Gastroesophageal sphincter (tissue), 4 donors: Measurements from ENCODE around the gene NCKAP5. TPM values are rescaled to one million over a fixed set of nuclear protein-coding genes. Genes with fewer than 3 reads are reported as not detected.

ENCODE experiments used
- ATAC-seq: fragments of 150-250 bp; one replicate; pipeline ENCODE4 v1.9.1; 2016; ENCODE audit warnings: mild to moderate bottlenecking, moderate library complexity
- H3K27ac ChIP-seq, 4 donors: fragments of 200-600 bp; sonication (generic) in 3 of 4; 1 replicate in 3 of 4; 2 replicates in 1 of 4; pipeline ENCODE4 v1.5.1; 2016 to 2019
- H3K27me3 ChIP-seq: fragments of 200-600 bp; sonication (generic); one replicate; pipeline ENCODE4 v1.5.1; 2019
- H3K36me3 ChIP-seq, 2 donors: fragments of 200-600 bp; sonication (generic); one replicate each; pipeline ENCODE4 v1.5.1; 2019; ENCODE audit warnings: control low read depth in 1 of 2
- H3K4me1 ChIP-seq, 3 donors: fragments of 200-600 bp; sonication (generic); 1 replicate in 2 of 3; 2 replicates in 1 of 3; pipeline ENCODE4 v1.5.1; 2016 to 2019; ENCODE audit warnings: control low read depth in 2 of 3
- H3K4me3 ChIP-seq, 2 donors: fragments of 200-600 bp; sonication (generic); one replicate each; pipeline ENCODE4 v1.5.1; 2019; ENCODE audit warnings: mild to moderate bottlenecking in 1 of 2, moderate library complexity in 1 of 2
- H3K9me3 ChIP-seq, 3 donors: fragments of 200-600 bp; sonication (generic); one replicate each; pipeline ENCODE4 v1.5.1; 2017 to 2019; ENCODE audit warnings: control low read depth in 2 of 3
- EP300 ChIP-seq: sonication (generic); formaldehyde crosslinking; IDR thresholded peaks from one replicate; pipeline ENCODE4 v1.6.1; 2017; ENCODE audit warnings: antibody characterized with exemption, mild to moderate bottlenecking
- POLR2A ChIP-seq, 2 donors: fragments of 450-650 bp; IDR thresholded peaks; one replicate each; pipeline ENCODE4 v1.6.1; 2017; ENCODE audit warnings: antibody characterized with exemption in 2 of 2, mild to moderate bottlenecking in 2 of 2, moderate library complexity in 1 of 2
- POLR2AphosphoS5 ChIP-seq: sonication (generic); formaldehyde crosslinking; IDR thresholded peaks from one replicate; pipeline ENCODE4 v1.6.1; 2017; ENCODE audit warnings: antibody characterized with exemption
- WGBS, 2 donors: methylation state at CpG; one replicate each; pipeline ENCODE4 v1.1.5; 2018; ENCODE audit warnings: low coverage in 1 of 2; 5-methylcytosine and 5-hydroxymethylcytosine counted together
- total RNA-seq, 4 donors: library from RNA; depleted of rRNA; stranded (reverse); fragments of >200 nt; gene quantifications; one replicate each; pipeline ENCODE4 v1.1.0, GENCODE V29; 2016
- TF ChIP-seq, protein P1 (sequence below), 4 experiments: fragments of 200-600 bp in 2 of 4; fragments of 450-650 bp in 2 of 4; sonication (generic) in 1 of 4; IDR thresholded peaks; one replicate each; pipeline ENCODE4 v1.5.1; 2017 to 2019; ENCODE audit warnings: antibody characterized with exemption in 4 of 4, mild to moderate bottlenecking in 2 of 4, moderate library complexity in 2 of 4

Gene NCKAP5
- total RNA-seq, 4 donors from 2014 or later, result 0.16 to 0.57 (median 0.33) TPM

DNA sequence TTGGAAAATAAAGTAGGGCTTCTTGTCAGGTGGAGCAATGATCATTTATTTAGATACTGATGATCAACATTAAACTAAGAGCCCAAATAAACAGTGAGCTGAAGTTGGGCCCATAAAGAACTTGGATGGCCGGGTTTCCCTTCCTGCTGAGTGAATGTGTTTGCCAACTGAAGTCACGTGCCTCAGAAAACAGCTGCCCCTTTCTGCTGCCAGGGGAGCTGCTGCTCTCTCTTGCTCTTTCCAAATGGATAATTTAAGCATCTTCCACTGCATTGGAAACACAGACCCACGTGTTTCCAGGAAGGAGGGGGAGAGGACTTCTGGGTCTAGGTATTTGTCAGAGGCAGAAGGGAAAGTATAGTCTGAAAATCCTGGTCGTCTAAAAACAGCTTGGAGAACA is 22.9 kb upstream of the NCKAP5 start:
- H3K4me1 ChIP-seq, result peaks cover 0 to 16% (median 6%) of the 10 kb centered on the region in 3 donors
- ATAC-seq, result peak; percentile 75

DNA sequence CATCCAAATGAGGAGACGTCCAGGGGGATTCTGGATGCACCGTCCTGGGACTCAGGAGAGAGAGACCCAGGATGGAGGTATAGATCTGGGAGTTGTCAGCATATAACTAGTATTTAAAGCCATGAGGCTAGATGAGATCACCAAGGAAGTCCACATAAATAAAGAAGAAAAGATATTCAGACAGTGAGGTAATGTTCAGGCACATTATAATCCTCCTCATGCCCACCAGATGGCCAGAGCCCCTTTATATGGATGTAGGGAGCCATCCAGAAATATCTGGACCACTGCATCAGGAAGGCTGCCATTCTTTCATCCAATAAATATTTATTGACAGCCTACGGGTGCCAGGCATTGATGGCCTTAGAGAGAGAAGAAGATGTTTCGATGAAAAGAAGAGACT is 21.2 kb upstream of the NCKAP5 start:
- WGBS, 2 donors, result 38 to 88% methylated on average over 2 to 4 of the region's 4 CpGs

More for the DNA sequence above, 22.9 kb upstream of the NCKAP5 start:
- no peak overlapping the region for H3K4me3 ChIP-seq
- no peaks in the 10 kb centered on the region for H3K9me3 ChIP-seq
- TF ChIP-seq POLR2AphosphoS5 (no peak), EP300 (no peak), POLR2A (IDR thresholded peaks at IDR 0.05) (no peak)
- TF ChIP-seq, protein P1, sequence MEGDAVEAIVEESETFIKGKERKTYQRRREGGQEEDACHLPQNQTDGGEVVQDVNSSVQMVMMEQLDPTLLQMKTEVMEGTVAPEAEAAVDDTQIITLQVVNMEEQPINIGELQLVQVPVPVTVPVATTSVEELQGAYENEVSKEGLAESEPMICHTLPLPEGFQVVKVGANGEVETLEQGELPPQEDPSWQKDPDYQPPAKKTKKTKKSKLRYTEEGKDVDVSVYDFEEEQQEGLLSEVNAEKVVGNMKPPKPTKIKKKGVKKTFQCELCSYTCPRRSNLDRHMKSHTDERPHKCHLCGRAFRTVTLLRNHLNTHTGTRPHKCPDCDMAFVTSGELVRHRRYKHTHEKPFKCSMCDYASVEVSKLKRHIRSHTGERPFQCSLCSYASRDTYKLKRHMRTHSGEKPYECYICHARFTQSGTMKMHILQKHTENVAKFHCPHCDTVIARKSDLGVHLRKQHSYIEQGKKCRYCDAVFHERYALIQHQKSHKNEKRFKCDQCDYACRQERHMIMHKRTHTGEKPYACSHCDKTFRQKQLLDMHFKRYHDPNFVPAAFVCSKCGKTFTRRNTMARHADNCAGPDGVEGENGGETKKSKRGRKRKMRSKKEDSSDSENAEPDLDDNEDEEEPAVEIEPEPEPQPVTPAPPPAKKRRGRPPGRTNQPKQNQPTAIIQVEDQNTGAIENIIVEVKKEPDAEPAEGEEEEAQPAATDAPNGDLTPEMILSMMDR (IDR thresholded peaks at IDR 0.05), result no peak
- no peak overlapping the region for H3K27ac ChIP-seq
- H3K27me3 ChIP-seq, result no peaks in the 10 kb centered on the region
- no peaks in the 10 kb centered on the region for H3K36me3 ChIP-seq
- WGBS, 2 donors, result 14 to 19% methylated on average over 4 of the region's 4 CpGs

DNA sequence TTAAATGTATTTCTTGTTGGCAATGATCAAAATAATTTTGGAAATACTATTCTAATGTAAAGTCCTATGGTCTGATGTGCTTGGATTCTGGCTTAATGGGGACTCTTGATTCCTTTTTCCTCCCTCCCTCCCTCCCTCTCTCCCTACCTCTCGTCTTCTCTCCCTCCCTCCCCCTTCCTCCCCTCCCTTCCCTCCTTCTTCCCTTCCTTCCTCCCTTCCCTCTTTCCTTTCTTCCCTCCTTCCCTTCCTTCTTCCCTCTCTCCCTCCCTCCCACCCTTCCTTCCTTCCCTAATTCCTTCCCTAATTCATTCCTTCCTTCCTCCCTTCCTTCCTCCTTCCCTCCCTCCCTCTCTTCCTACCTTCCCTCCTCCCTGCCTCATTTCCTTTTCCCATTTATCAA is 19.9 kb upstream of the NCKAP5 start:
- peaks cover 0 to 14% (median 6%) of the 10 kb centered on the region in 3 donors for H3K4me1 ChIP-seq
- TF ChIP-seq POLR2AphosphoS5 (no peak), POLR2A (IDR thresholded peaks at IDR 0.05) (no peak), EP300 (no peak)
- TF ChIP-seq, protein P1 (IDR thresholded peaks at IDR 0.05), result no peak
- H3K27ac ChIP-seq, result no peak overlapping the region
- no peaks in the 10 kb centered on the region for H3K27me3 ChIP-seq
- ATAC-seq, result no peak
- no peaks in the 10 kb centered on the region for H3K36me3 ChIP-seq
- no peaks in the 10 kb centered on the region for H3K9me3 ChIP-seq
- WGBS, 2 donors, result 57 to 80% methylated on average over 1 of the region's 1 CpG
- H3K4me3 ChIP-seq, result no peak overlapping the region

More for the DNA sequence above, 21.2 kb upstream of the NCKAP5 start:
- Histone ChIP-seq H3K27ac (no peak overlapping the region), H3K4me1 (peaks cover 0 to 16% (median 6%) of the 10 kb centered on the region in 3 donors), H3K4me3 (no peak overlapping the region), H3K36me3 (no peaks in the 10 kb centered on the region), H3K27me3 (no peaks in the 10 kb centered on the region), H3K9me3 (no peaks in the 10 kb centered on the region)
- TF ChIP-seq EP300, result no peak
- TF ChIP-seq POLR2A (IDR thresholded peaks at IDR 0.05), result no peak
- TF ChIP-seq, protein P1 (IDR thresholded peaks at IDR 0.05), result no peak
- no peak for TF ChIP-seq POLR2AphosphoS5
- no peak for ATAC-seq

DNA sequence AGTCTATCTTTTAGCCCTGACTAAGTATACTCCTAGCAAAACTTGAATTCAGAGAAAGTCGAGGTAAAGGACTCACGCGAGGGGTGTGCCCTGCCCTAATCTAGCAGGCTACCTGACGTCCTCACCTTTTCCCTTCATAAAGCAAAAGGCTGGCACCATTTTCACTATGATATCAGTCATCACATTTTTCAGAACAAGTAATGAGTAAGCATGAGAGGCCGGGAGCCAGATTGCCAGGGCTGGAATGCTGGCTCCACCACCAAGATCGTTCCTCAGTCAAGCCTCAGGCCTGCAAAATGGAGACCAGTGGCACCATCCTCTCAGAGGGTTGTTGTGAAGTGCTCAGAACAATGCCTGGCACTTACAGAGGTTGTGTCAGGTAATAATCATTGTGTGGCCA is 18.7 kb upstream of the NCKAP5 start:
- H3K36me3 ChIP-seq, result no peaks in the 10 kb centered on the region
- no peaks in the 10 kb centered on the region for H3K9me3 ChIP-seq
- H3K4me1 ChIP-seq, result peaks cover 0 to 9% (median 6%) of the 10 kb centered on the region in 3 donors
- WGBS, 2 donors, result 73% methylated on average over 6 of the region's 6 CpGs; no CpG with 5 or more reads in 1 of the 2 donors
- TF ChIP-seq EP300, result no peak
- TF ChIP-seq, protein P1 (IDR thresholded peaks at IDR 0.05), result no peak
- TF ChIP-seq POLR2A (IDR thresholded peaks at IDR 0.05), result no peak
- TF ChIP-seq POLR2AphosphoS5, result no peak
- H3K27me3 ChIP-seq, result no peaks in the 10 kb centered on the region
- ATAC-seq, result no peak
- no peak overlapping the region for H3K4me3 ChIP-seq
- H3K27ac ChIP-seq, result no peak overlapping the region

DNA sequence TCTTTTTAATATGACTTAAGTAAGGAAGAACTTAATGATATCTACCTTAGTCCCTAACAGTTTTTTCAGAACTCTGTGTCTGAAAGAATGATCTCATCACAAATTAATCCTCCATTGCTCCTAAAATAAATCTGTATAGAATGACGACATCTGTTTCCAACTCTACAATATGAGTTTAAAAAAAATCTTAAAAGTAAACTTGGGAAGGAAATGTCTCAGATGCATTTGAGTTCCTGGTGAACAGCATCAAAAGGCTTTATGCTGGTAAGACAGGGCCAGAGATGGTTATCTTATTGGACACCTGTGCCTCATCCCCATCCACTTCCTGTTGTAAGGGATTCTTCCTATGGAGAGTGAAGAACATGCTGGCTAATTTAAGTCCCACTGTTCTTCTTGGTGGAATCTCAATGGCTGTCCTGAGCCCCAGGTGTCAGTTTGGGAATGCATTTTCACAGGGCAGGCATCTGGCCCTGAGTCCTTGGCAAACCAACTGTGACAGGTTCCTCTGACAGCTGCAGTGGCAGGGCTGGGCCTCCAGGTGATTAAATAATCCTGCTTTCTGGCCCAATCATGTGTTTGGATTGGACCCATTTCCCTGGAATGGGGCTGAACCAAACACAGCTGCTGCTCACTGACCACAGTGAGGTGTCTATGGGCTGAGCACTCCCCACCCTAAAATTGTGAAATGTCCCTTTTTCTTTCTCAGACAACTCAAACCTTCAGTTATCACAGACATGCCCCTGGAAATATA is 12.9 kb upstream of the NCKAP5 start:
- no peaks in the 10 kb centered on the region for H3K36me3 ChIP-seq

More for the DNA sequence above, 12.9 kb upstream of the NCKAP5 start:
- no peak overlapping the region for H3K4me3 ChIP-seq
- no peak for TF ChIP-seq POLR2AphosphoS5
- TF ChIP-seq, protein P1 (IDR thresholded peaks at IDR 0.05), result no peak
- no peak for TF ChIP-seq EP300
- no peak for TF ChIP-seq POLR2A (IDR thresholded peaks at IDR 0.05)
- ATAC-seq, result no peak
- no peak overlapping the region for H3K27ac ChIP-seq
- no peaks in the 10 kb centered on the region for H3K9me3 ChIP-seq
- WGBS, 2 donors, result 0% methylated on average over 1 of the region's 1 CpG
- no peaks in the 10 kb centered on the region for H3K27me3 ChIP-seq
- peaks cover 0 to 7% (median 0%) of the 10 kb centered on the region in 3 donors for H3K4me1 ChIP-seq
